Stimulated activated CD4-positive, alpha-beta T cell treated with anti-CD3 and anti-CD28 coated beads, Interleukin-4, amount 100 ng/mL, for 48 hours (primary cell): ENCODE data around the gene ERBB4.

Source experiments
- DNase-seq, 2 donors: peaks; one replicate each; pipeline ENCODE4 v3.0.0-alpha.2; 2020; ENCODE audit warnings: low read depth in 2 of 2

The ERBB4 gene

GRCh38 chr2:211477537-211478275, 1060.9 kb downstream of the ERBB4 start:
- no peak for DNase-seq

- no peak for DNase-seq
Measured at GRCh38 chr2:211473116-211473515, 1065.5 kb downstream of the ERBB4 start.

DNA sequence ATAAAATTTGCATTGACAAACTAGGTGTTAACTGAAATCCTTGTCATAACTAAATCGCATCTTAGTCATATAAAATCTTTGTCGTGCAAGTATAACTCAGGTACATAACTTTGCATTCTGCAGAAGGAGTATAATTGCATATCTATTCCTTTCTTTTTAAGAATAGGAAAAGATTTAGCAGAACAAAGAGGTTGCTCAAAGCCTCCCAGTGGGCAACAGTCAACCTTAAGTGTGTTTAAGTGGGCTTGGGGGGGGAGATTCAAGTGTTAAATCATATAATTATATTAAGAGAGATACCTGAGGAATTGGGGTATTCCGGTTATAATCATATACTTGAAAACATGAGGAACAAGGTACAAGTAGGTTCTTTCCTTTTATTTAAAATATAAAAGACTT, 1068.9 kb downstream of the ERBB4 start:
- DNase-seq, result no peak

DNA sequence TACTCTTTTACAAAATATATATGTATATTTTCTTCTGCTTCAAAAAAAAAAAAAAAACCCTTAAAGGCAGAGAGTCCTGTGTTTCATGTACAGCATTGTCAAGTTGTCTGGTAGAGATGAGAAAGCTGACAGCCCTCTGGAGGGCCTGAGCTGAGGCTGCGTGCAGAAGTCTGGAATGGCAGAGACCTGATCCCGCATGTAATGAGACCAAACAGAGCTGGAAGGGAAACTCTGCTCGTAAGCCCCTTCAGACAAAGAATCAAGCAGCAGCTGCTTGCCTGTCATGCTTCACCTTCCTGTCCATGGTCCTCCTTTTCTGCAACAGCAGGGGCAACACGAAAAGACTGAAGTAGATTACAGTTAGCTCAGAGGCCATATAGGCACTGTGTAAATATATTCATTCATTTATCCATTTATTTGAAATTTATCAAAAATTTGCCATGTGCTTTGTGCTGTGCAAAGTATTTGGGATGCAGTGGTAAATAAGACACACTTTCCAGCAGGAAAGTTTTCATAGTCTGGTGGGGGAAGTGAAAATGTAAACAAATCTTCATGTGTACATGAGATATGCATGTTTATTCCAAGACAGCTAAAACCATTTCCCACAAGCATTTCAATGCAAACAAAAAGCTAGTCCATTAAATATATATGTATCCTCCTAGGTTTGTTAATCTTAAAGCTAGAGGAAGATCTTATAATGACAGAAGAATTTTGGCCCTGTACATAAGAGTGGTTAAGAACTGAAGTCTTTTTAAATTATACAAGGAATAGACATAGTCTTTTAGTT, 1069.5 kb downstream of the ERBB4 start:
- no peak for DNase-seq

GRCh38 chr2:211468217-211468616, 1070.4 kb downstream of the ERBB4 start:
- DNase-seq, result no peak

DNA sequence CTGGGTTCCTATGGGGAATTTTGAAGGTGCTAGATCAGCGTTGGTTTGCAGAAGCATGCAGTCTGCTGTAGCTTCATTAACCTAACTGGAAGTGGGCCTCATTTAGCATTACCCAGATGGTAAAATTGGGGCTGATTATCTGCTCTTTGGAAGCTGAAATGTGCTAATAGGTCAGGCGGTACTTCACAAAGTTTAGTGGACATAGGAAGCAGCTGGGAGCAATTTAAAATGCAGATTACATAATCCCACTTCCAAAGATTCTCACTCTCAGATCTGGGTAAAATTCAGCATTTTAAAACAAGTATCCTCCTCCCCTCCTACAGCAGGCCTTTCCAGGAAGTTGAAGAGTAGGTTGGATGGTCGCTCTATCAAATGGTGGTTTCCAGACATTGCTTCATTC, 1075.2 kb downstream of the ERBB4 start:
- DNase-seq, result no peak

GRCh38 chr2:211458974-211459373, 1079.6 kb downstream of the ERBB4 start:
- no peak for DNase-seq

- DNase-seq, result no peak
Measured at GRCh38 chr2:211457325-211457724, 1081.3 kb downstream of the ERBB4 start.

DNA sequence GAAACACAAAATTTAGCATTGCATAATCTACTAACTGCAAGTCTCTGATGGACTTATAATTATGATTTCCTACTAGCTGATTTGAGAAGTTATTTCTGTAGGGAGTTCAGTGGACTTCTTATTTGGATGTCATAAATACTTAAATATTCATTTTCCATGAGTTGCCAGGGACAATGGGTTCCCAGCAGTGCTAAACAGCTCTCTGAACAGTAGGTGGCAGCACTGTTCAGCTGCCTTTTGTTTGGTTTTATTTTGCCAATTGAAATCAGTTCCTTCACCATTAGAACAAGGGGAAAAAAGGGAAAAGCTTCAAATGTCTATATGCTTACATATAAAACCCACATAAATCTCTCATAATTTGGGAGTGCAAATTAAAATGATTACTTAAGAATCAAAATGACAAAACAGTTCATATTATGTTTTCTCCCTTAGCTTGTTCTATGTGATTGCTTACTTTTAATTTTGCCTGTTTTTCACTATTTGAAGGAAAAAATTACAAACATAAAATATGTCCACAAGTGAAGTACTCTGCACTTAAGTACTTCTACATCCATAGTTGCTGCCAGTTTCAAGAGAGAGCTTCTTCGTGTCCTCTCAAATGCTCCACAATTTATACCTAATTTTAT, 1083.3 kb downstream of the ERBB4 start:
- peak in 1 of 2 donors; percentile 3 for DNase-seq

DNA sequence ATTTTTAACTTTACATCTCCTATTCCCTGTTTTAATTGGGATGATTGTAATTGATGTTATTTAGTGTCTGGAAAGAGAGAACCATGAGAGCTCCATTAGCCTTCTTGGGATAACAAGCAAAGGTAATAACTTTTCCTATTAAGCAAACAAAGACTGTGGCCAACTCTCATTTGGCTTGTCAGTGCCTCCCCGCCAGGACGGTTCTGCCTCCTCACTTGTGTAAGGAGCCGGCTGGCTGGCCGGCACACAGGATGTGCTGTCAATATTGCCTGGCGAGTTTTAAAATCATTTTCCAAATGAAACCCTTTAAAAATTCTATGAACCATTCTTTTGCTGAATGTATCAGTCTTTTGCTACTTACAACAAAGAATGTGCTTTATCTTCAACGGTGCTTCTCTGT, 1083.9 kb downstream of the ERBB4 start:
- no peak for DNase-seq

GRCh38 chr2:211453311-211453887, 1085.2 kb downstream of the ERBB4 start:
- no peak for DNase-seq

- DNase-seq, result no peak
Measured at GRCh38 chr2:211451642-211452041, 1087.0 kb downstream of the ERBB4 start.

- no peak for DNase-seq
Measured at GRCh38 chr2:211449819-211450218, 1088.8 kb downstream of the ERBB4 start.

DNA sequence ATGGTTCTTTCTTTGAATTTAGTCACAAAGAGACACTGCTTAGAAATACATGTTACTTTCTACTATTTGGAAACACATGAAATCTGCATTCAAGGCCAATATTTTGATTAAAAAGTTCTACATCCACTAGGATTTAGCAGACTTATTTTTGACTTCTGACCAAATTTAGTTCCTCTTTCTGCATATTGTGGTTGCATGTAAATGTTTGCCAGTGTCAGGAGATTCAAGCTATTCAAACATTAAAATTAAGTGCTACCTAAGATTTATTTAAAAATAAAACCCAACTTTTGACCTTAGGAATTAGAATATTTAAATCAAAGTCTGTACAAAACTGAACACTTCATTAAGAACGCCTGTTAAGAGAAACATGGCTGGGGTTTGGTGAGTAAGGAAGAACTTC, 1091.1 kb downstream of the ERBB4 start:
- no peak for DNase-seq

- no peak for DNase-seq
Measured at GRCh38 chr2:211440107-211440506, 1098.5 kb downstream of the ERBB4 start.

DNA sequence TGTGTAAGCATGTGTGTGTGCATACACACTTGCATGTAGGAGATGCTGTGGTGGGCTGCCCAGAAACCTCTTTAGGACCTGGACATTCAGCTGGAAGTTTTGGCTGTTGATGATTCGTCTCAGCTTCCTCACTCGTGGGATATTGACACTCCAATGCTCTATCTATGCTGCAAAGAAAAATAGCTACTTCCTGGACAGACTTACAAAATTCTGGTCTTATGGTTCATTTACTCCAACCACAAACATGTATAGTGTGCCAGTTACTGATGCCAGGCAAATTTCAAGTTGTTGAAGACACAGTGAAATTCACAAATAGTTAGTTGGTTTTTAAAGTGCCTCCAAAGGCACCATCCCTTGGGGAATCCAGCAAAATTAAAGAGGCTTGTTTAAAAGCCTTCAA, 1099.6 kb downstream of the ERBB4 start:
- no peak for DNase-seq

DNA sequence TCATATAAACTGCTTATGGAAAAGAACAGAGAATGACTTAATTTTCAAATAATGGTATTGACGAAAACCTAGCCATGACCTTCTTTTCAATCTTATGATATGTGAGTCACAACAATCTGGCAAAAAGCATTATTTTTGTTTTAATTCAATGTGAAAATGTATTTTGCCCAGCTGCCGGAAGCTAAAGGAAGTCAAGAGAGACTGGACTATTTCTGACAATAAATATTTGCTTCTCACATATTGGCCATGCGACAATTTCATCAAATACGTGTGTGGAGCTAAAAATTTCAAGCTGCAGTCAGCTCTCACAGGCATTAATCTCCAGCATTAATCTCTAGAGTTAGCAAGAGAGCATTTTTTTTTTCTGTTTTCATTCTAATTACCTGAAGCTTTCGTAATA, 1101.2 kb downstream of the ERBB4 start:
- no peak for DNase-seq

- DNase-seq, result no peak
Measured at GRCh38 chr2:211436182-211436581, 1102.4 kb downstream of the ERBB4 start.

- DNase-seq, result no peak
Measured at GRCh38 chr2:211435331-211435730, 1103.3 kb downstream of the ERBB4 start.

DNA sequence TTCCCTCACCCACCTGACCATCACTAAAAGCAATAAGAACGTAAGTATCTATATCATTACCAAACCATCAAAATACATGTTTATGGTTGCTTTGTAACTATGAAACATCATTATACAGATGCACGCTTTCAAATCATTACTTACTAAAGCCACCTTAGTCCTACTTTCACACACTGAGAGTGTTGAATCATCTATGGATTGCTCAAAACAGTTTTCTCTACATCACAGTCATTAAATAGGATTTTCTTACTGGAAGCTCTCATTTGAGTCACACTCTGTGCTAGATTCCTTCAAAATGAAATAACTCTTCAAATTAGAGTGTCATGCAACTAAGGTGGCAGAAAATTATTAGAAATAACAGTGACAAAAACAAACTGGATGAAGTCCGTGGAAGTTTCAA, 1103.8 kb downstream of the ERBB4 start:
- DNase-seq, result no peak

GRCh38 chr2:211429256-211429920, 1109.2 kb downstream of the ERBB4 start:
- DNase-seq, result no peak

GRCh38 chr2:211426240-211426639, 1112.4 kb downstream of the ERBB4 start:
- no peak for DNase-seq
